PC-9 (cell line): ENCODE measurements around the gene SH3RF3.

Experiments
- EZH2 ChIP-seq: fragments of 200-600 bp; sonication (generic); IDR thresholded peaks from 2 replicates; pipeline ENCODE4 v1.8.0; 2017; ENCODE audit warnings: antibody characterized with exemption, low read depth
- TF ChIP-seq, protein P1 (sequence below): fragments of 200-600 bp; sonication (generic); conservative IDR thresholded peaks from 2 replicates; pipeline ENCODE4 v1.6.1; 2017; ENCODE audit warnings: mixed run types, antibody characterized with exemption, mild to moderate bottlenecking, moderate library complexity

- TF ChIP-seq EZH2: no peak
- TF ChIP-seq, protein P1, sequence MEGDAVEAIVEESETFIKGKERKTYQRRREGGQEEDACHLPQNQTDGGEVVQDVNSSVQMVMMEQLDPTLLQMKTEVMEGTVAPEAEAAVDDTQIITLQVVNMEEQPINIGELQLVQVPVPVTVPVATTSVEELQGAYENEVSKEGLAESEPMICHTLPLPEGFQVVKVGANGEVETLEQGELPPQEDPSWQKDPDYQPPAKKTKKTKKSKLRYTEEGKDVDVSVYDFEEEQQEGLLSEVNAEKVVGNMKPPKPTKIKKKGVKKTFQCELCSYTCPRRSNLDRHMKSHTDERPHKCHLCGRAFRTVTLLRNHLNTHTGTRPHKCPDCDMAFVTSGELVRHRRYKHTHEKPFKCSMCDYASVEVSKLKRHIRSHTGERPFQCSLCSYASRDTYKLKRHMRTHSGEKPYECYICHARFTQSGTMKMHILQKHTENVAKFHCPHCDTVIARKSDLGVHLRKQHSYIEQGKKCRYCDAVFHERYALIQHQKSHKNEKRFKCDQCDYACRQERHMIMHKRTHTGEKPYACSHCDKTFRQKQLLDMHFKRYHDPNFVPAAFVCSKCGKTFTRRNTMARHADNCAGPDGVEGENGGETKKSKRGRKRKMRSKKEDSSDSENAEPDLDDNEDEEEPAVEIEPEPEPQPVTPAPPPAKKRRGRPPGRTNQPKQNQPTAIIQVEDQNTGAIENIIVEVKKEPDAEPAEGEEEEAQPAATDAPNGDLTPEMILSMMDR: no peak
These were observed 220.8 kb downstream of the SH3RF3 start for GRCh38 chr2:109349503-109350465.
